HepG2 (cell line): Measurements from ENCODE around the gene RTN4RL2. TPM values are rescaled to one million over a fixed set of nuclear protein-coding genes. Genes with fewer than 3 reads are reported as not detected.

ENCODE experiments used
- AHDC1 ChIP-seq: sonication (generic); formaldehyde crosslinking; IDR thresholded peaks from 2 replicates; pipeline ENCODE4 v1.5.1; 2020; ENCODE audit warnings: mild to moderate bottlenecking, missing genetic modification reagents, borderline replicate concordance
- GATAD2A ChIP-seq: IDR thresholded peaks from 2 replicates; pipeline ENCODE4 v1.6.1; 2016
- KLF16 ChIP-seq, 2 experiments: sonication (generic) in 1 of 2; formaldehyde crosslinking in 1 of 2; IDR thresholded peaks; 2 replicates each; pipeline versions ENCODE4 v1.6.1 to v1.8.0; 2016 to 2023; ENCODE audit warnings: missing genetic modification reagents in 2 of 2, missing compliant biosample characterization in 1 of 2
- SIX1 ChIP-seq: sonication (generic); formaldehyde crosslinking; IDR thresholded peaks from 2 replicates; pipeline ENCODE4 v1.4.0; 2020; ENCODE audit warnings: missing genetic modification reagents, borderline replicate concordance
- SRSF9 ChIP-seq: fragments of 200-400 bp; formaldehyde crosslinking; IDR thresholded peaks from 2 replicates; pipeline ENCODE4 v1.6.1; 2018; ENCODE audit warnings: borderline replicate concordance, mild to moderate bottlenecking, low read depth, low read length; ENCODE audit not compliant: insufficient read depth, poor library complexity, severe bottlenecking
- ZNF143 ChIP-seq: sonication (generic); formaldehyde crosslinking; IDR thresholded peaks from 2 replicates; pipeline ENCODE4 v1.4.0; 2020; ENCODE audit warnings: missing genetic modification reagents
- ZNF629 ChIP-seq: sonication (generic); formaldehyde crosslinking; conservative IDR thresholded peaks from 2 replicates; pipeline ENCODE4 v1.5.0; 2020; ENCODE audit warnings: missing genetic modification reagents
- polyA plus RNA-seq, 8 experiments: library from polyadenylated mRNA; depleted of rRNA in 3 of 8; stranded (reverse) in 7 of 8; unstranded in 1 of 8; fragments of >200 nt; fragmentation: Illumina TruSeq in 4 of 8; extraction: Trizol in 4 of 8; gene quantifications; 2 replicates each; pipeline versions ENCODE4 v1.2.1 to v1.2.3, GENCODE V29; 2011 to 2016; ENCODE audit warnings: low read depth in 4 of 8, missing spikeins in 1 of 8, mixed read lengths in 1 of 8; ENCODE audit not compliant: insufficient read depth in 1 of 8
- total RNA-seq, 5 experiments: library from RNA; depleted of rRNA; stranded (reverse); fragments of >200 nt; fragmentation: Illumina TruSeq; extraction: Trizol; gene quantifications; 2 replicates each; pipeline ENCODE4 v1.2.3, GENCODE V29; 2016; ENCODE audit warnings: low read depth in 1 of 5
- TF ChIP-seq, protein P1 (sequence below), 2 experiments: IDR thresholded peaks; 2 replicates each; pipeline ENCODE4 v1.6.1; 2011 to 2012; ENCODE audit warnings: low read length in 2 of 2, borderline replicate concordance in 1 of 2, low read depth in 1 of 2, mild to moderate bottlenecking in 1 of 2, moderate library complexity in 1 of 2

RTN4RL2 gene
- total and polyA plus RNA-seq, 2 of the 13 experiments (the other 11 are each of a cell fraction or from before 2014, with no cell fraction given), result 1.3 to 4.3 TPM

GRCh38 chr11:57497303-57498247, 37.2 kb downstream of the RTN4RL2 start (continued):
- TF ChIP-seq AHDC1 (peak; percentile 93; the same call in 1 of the 2 replicates), KLF16 (CRISPR knock-in tag; IDR thresholded peaks at IDR 0.05) (peak in 1 of 2 experiments; percentile 34; a peak in 1 of 4 replicates), GATAD2A (CRISPR knock-in tag) (peak; percentile 90), ZNF143 (CRISPR knock-in tag) (peak; percentile 44; the same call in 1 of the 2 replicates), SIX1 (0 out of 2 replicates have a peak, but pooled peaks have one; percentile 57), SRSF9 (no peak), ZNF629 (peak; percentile 31; the same call in 1 of the 2 replicates)
- TF ChIP-seq, protein P1, sequence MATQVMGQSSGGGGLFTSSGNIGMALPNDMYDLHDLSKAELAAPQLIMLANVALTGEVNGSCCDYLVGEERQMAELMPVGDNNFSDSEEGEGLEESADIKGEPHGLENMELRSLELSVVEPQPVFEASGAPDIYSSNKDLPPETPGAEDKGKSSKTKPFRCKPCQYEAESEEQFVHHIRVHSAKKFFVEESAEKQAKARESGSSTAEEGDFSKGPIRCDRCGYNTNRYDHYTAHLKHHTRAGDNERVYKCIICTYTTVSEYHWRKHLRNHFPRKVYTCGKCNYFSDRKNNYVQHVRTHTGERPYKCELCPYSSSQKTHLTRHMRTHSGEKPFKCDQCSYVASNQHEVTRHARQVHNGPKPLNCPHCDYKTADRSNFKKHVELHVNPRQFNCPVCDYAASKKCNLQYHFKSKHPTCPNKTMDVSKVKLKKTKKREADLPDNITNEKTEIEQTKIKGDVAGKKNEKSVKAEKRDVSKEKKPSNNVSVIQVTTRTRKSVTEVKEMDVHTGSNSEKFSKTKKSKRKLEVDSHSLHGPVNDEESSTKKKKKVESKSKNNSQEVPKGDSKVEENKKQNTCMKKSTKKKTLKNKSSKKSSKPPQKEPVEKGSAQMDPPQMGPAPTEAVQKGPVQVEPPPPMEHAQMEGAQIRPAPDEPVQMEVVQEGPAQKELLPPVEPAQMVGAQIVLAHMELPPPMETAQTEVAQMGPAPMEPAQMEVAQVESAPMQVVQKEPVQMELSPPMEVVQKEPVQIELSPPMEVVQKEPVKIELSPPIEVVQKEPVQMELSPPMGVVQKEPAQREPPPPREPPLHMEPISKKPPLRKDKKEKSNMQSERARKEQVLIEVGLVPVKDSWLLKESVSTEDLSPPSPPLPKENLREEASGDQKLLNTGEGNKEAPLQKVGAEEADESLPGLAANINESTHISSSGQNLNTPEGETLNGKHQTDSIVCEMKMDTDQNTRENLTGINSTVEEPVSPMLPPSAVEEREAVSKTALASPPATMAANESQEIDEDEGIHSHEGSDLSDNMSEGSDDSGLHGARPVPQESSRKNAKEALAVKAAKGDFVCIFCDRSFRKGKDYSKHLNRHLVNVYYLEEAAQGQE (IDR thresholded peaks at IDR 0.05; ENCODE audit: borderline replicate concordance in 1 of 2, low read depth in 1 of 2, low read length in 2 of 2), result peak in 1 of 2 experiments; percentile 48; a peak in 1 of 4 replicates
